Measurements from ENCODE around the gene RHOU. TPM values are rescaled to one million over a fixed set of nuclear protein-coding genes. Genes with fewer than 3 reads are reported as not detected.

RHOU gene
- total and polyA plus RNA-seq, 2 donors: 8.8 to 23.9 TPM

DNA sequence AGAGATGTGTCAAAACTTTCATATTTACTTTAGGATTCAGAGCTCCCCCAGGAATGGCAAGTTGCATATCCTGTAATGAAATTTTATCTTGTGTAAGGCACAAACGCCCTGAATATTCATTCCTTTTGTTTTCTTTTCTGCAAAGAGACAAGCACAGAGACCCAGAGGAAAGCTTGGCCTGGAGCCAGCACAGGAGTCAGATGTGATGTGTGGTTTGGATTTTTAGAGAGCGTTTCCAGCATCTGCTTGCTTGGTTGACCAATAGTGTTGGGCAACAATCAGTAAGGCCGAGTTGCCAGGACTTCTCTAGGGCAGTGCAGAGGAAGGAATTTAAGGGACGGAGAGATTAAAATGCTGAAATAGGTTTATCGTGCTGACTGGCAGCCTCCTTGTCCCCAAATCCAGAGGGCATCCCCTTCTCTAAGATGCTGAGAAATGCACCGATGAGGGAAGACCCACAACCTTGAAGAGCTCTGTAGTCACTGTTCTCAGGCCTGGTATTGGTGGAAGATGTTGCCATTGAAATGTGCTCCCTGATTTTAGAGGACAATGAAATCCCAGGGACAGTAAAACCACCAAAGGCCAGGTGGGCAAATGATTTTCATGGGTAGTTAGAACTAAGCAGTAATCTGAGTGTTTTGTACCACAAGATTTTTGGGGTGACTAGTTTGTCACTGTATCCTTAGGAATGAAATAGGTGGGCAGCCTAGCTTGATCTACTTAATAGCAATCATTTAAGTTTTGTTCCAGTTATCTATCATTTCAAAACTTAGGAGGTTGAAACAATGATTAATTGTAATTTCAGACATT, 37.9 kb upstream of the RHOU start:
- Histone ChIP-seq H3K27ac (ENCODE audit: low read depth in 1 of 2, low read length in 1 of 2) (no peak overlapping the region), H3K4me1 (ENCODE audit: control insufficient read depth in 2 of 2, insufficient read depth in 2 of 2, low read length in 2 of 2) (no peaks in the 10 kb centered on the region), H3K36me3 (ENCODE audit: control insufficient read depth in 2 of 2, insufficient read depth in 2 of 2, low read length in 1 of 2) (no peaks in the 10 kb centered on the region), H3K4me3 (ENCODE audit: low read length in 2 of 2) (no peak overlapping the region), H3K9me3 (ENCODE audit: control insufficient read depth in 2 of 2, insufficient read depth in 1 of 2, low read length in 1 of 2) (no peaks in the 10 kb centered on the region), H3K27me3 (ENCODE audit: control insufficient read depth in 2 of 2, insufficient read depth in 1 of 2, low read length in 1 of 2) (no peaks in the 10 kb centered on the region)
- WGBS: 43% methylated on average over 6 of the region's 6 CpGs
- DNase-seq (ENCODE audit: low read depth in 6 of 9, low spot score in 9 of 9): peak in 2 of 9 donors; percentile 10 to 24

DNA sequence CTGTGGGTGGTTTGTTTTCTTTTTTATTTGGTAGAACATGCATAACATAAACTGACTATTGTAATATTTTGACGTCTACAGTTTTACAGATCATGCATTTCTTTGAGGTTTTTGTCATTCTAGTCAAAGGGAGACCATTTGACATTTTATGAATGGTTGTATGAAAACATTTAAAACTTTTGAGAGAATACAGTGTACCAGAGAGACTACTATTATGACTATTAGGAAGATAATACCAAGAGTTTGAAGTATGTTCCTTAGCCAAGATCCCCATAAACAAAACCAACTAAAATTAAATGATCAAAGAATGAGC, 37.3 kb upstream of the RHOU start:
- H3K4me1 ChIP-seq (ENCODE audit: control insufficient read depth in 2 of 2, insufficient read depth in 2 of 2, low read length in 2 of 2): no peaks in the 10 kb centered on the region
- DNase-seq (ENCODE audit: low read depth in 6 of 9, low spot score in 9 of 9): no peak
- H3K4me3 ChIP-seq (ENCODE audit: low read length in 2 of 2): no peak overlapping the region
- H3K36me3 ChIP-seq (ENCODE audit: control insufficient read depth in 2 of 2, insufficient read depth in 2 of 2, low read length in 1 of 2): no peaks in the 10 kb centered on the region
- no peaks in the 10 kb centered on the region for H3K27me3 ChIP-seq (ENCODE audit: control insufficient read depth in 2 of 2, insufficient read depth in 1 of 2, low read length in 1 of 2)
- 93% methylated on average over 1 of the region's 1 CpG for WGBS
- H3K27ac ChIP-seq (ENCODE audit: low read depth in 1 of 2, low read length in 1 of 2): no peak overlapping the region
- no peaks in the 10 kb centered on the region for H3K9me3 ChIP-seq (ENCODE audit: control insufficient read depth in 2 of 2, insufficient read depth in 1 of 2, low read length in 1 of 2)

DNA sequence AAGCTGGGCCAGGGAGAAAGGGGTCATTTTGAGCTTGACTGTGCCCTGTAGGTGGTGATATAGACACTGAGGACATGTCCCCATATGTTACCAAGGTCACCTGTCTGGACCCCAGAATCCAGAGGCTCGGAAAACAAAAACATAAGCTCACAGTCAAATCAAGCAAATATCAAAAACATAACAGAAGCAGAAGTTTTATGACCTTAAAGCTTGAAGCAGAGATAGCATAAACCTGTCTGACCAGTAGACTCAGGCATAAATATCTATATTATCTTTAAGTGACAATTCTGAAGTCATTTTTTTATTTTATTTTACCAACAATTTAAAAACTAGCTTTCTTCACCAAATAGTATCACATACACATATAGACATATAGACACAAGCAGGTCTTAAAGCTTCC, 32.8 kb upstream of the RHOU start:
- H3K4me1 ChIP-seq (ENCODE audit: control insufficient read depth in 2 of 2, insufficient read depth in 2 of 2, low read length in 2 of 2): no peaks in the 10 kb centered on the region
- no peaks in the 10 kb centered on the region for H3K36me3 ChIP-seq (ENCODE audit: control insufficient read depth in 2 of 2, insufficient read depth in 2 of 2, low read length in 1 of 2)
- DNase-seq (ENCODE audit: low read depth in 6 of 9, low spot score in 9 of 9): no peak
- H3K27me3 ChIP-seq (ENCODE audit: control insufficient read depth in 2 of 2, insufficient read depth in 1 of 2, low read length in 1 of 2): no peaks in the 10 kb centered on the region
- 100% methylated on average over 1 of the region's 1 CpG for WGBS
- no peaks in the 10 kb centered on the region for H3K9me3 ChIP-seq (ENCODE audit: control insufficient read depth in 2 of 2, insufficient read depth in 1 of 2, low read length in 1 of 2)
- no peak overlapping the region for H3K4me3 ChIP-seq (ENCODE audit: low read length in 2 of 2)
- H3K27ac ChIP-seq (ENCODE audit: low read depth in 1 of 2, low read length in 1 of 2): no peak overlapping the region

DNA sequence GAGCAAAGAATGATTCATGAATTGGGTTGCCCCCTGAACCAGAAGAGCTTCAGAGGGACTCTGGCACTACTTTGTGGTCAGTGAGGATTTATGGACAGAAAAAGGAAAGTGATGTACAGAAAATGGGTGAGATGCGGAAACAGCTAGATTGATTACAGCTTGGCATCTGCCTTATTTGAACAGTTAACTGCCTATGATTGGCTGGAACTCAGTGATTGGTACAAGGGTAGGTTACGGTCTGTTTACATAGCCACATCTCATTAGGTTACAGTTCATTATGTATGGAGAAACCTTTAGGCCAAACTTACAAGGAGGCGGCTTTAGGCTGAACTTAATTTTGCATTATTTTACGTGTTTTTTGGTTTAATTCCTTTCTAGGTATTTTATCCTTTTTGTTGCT, 29.0 kb upstream of the RHOU start:
- WGBS: 98% methylated on average over 4 of the region's 4 CpGs
- H3K4me1 ChIP-seq (ENCODE audit: control insufficient read depth in 2 of 2, insufficient read depth in 2 of 2, low read length in 2 of 2): no peaks in the 10 kb centered on the region

DNA sequence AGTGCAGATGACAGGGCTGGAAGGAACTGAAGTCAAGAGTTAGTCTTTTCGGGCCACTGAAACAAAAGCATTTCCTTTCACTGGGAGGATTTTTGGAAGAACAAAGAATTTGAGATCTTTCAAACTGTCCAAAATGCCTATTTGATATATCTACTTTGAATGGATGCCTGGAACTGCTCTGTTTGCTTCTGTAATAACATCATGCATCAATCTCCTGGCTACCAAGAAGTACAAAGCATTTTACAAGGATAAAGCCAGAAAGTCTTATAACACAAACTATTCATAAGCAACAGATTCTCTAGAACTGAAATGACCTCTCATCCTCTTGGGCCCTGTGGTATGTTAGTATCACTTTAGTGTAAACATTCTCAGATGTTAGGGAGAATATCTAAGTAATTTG, 18.2 kb upstream of the RHOU start:
- DNase-seq (ENCODE audit: low read depth in 6 of 9, low spot score in 9 of 9): no peak
- H3K36me3 ChIP-seq (ENCODE audit: control insufficient read depth in 2 of 2, insufficient read depth in 2 of 2, low read length in 1 of 2): no peaks in the 10 kb centered on the region
- WGBS: 95% methylated on average over 1 of the region's 1 CpG
- no peaks in the 10 kb centered on the region for H3K9me3 ChIP-seq (ENCODE audit: control insufficient read depth in 2 of 2, insufficient read depth in 1 of 2, low read length in 1 of 2)
- no peak overlapping the region for H3K27ac ChIP-seq (ENCODE audit: low read depth in 1 of 2, low read length in 1 of 2)
- H3K27me3 ChIP-seq (ENCODE audit: control insufficient read depth in 2 of 2, insufficient read depth in 1 of 2, low read length in 1 of 2): no peaks in the 10 kb centered on the region
- H3K4me1 ChIP-seq (ENCODE audit: control insufficient read depth in 2 of 2, insufficient read depth in 2 of 2, low read length in 2 of 2): no peaks in the 10 kb centered on the region
- H3K4me3 ChIP-seq (ENCODE audit: low read length in 2 of 2): no peak overlapping the region

More for the DNA sequence above, 29.0 kb upstream of the RHOU start:
- no peak overlapping the region for H3K4me3 ChIP-seq (ENCODE audit: low read length in 2 of 2)
- H3K27ac ChIP-seq (ENCODE audit: low read depth in 1 of 2, low read length in 1 of 2): no peak overlapping the region
- H3K27me3 ChIP-seq (ENCODE audit: control insufficient read depth in 2 of 2, insufficient read depth in 1 of 2, low read length in 1 of 2): no peaks in the 10 kb centered on the region
- H3K9me3 ChIP-seq (ENCODE audit: control insufficient read depth in 2 of 2, insufficient read depth in 1 of 2, low read length in 1 of 2): no peaks in the 10 kb centered on the region
- DNase-seq (ENCODE audit: low read depth in 6 of 9, low spot score in 9 of 9): no peak
- no peaks in the 10 kb centered on the region for H3K36me3 ChIP-seq (ENCODE audit: control insufficient read depth in 2 of 2, insufficient read depth in 2 of 2, low read length in 1 of 2)

DNA sequence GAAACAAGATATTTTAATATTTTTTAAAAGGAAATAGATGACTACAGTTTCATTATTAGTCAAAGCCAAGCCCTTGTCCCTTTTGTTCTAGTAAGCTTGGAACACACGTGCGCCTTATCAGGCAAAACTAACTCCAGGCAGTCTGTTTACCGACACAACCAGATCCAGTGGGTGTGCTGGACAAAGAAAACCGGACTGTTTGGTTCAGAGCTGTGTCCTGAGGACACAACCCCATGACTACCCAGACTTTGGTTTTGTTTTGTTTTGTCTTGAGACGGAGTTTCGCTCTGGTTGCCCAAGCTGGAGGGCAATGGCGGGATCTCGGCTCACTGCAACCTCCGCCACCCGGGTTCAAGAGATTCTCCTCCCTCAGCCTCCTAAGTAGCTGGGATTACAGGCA, 13.9 kb upstream of the RHOU start:
- DNase-seq (ENCODE audit: low read depth in 6 of 9, low spot score in 9 of 9): no peak
- H3K27me3 ChIP-seq (ENCODE audit: control insufficient read depth in 2 of 2, insufficient read depth in 1 of 2, low read length in 1 of 2): no peaks in the 10 kb centered on the region
- no peaks in the 10 kb centered on the region for H3K36me3 ChIP-seq (ENCODE audit: control insufficient read depth in 2 of 2, insufficient read depth in 2 of 2, low read length in 1 of 2)
- H3K4me3 ChIP-seq (ENCODE audit: low read length in 2 of 2): no peak overlapping the region
- H3K27ac ChIP-seq (ENCODE audit: low read depth in 1 of 2, low read length in 1 of 2): no peak overlapping the region
- no peaks in the 10 kb centered on the region for H3K9me3 ChIP-seq (ENCODE audit: control insufficient read depth in 2 of 2, insufficient read depth in 1 of 2, low read length in 1 of 2)
- no peaks in the 10 kb centered on the region for H3K4me1 ChIP-seq (ENCODE audit: control insufficient read depth in 2 of 2, insufficient read depth in 2 of 2, low read length in 2 of 2)
- WGBS: 97% methylated on average over 10 of the region's 10 CpGs

DNA sequence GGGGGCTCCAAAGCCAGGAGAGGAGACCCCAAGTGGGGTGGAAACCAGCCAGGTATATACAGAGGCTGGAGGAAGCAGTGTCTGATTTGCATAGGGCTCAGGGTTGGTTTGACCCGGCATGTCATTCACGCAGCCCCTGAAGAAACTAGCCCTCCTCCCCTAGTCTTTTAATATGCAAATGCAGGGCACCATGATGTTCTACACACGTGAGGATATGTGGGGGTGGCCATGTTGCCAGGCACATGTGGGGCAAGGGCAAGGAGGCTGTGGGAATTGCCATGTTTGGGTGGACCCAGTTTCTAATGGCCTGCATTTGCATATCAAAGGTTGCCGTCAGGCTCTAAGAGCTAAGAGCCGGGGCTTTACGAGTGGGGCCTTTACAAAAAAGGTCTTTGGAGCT, 12.0 kb upstream of the RHOU start:
- Histone ChIP-seq H3K36me3 (ENCODE audit: control insufficient read depth in 2 of 2, insufficient read depth in 2 of 2, low read length in 1 of 2) (no peaks in the 10 kb centered on the region), H3K9me3 (ENCODE audit: control insufficient read depth in 2 of 2, insufficient read depth in 1 of 2, low read length in 1 of 2) (no peaks in the 10 kb centered on the region), H3K4me1 (ENCODE audit: control insufficient read depth in 2 of 2, insufficient read depth in 2 of 2, low read length in 2 of 2) (no peaks in the 10 kb centered on the region), H3K27ac (ENCODE audit: low read depth in 1 of 2, low read length in 1 of 2) (no peak overlapping the region), H3K27me3 (ENCODE audit: control insufficient read depth in 2 of 2, insufficient read depth in 1 of 2, low read length in 1 of 2) (no peaks in the 10 kb centered on the region), H3K4me3 (ENCODE audit: low read length in 2 of 2) (no peak overlapping the region)
- WGBS: 95% methylated on average over 6 of the region's 6 CpGs
- no peak for DNase-seq (ENCODE audit: low read depth in 6 of 9, low spot score in 9 of 9)

DNA sequence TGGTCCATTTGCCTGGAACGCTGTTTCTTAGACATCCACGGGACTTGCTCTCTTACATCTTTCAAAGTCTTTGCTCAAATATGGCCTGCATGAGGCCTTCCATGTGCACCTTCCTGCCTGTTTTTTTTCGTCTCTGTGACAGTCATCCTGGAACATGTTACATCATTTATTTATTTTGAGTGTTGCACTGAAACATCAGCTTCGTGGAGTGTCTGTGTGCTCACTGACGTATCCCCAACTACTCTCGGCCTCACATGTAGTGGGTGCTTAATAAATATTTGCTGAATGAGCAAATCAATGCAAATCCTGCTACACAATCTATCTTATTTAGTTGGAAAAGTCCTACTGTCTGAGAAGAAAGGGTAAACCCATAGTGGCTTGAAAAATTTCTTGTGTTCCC, 11.4 kb upstream of the RHOU start:
- Histone ChIP-seq H3K4me1 (ENCODE audit: control insufficient read depth in 2 of 2, insufficient read depth in 2 of 2, low read length in 2 of 2) (no peaks in the 10 kb centered on the region), H3K4me3 (ENCODE audit: low read length in 2 of 2) (no peak overlapping the region), H3K36me3 (ENCODE audit: control insufficient read depth in 2 of 2, insufficient read depth in 2 of 2, low read length in 1 of 2) (no peaks in the 10 kb centered on the region), H3K27ac (ENCODE audit: low read depth in 1 of 2, low read length in 1 of 2) (no peak overlapping the region), H3K9me3 (ENCODE audit: control insufficient read depth in 2 of 2, insufficient read depth in 1 of 2, low read length in 1 of 2) (no peaks in the 10 kb centered on the region), H3K27me3 (ENCODE audit: control insufficient read depth in 2 of 2, insufficient read depth in 1 of 2, low read length in 1 of 2) (no peaks in the 10 kb centered on the region)
- no peak for DNase-seq (ENCODE audit: low read depth in 6 of 9, low spot score in 9 of 9)
- WGBS: 95% methylated on average over 6 of the region's 6 CpGs

DNA sequence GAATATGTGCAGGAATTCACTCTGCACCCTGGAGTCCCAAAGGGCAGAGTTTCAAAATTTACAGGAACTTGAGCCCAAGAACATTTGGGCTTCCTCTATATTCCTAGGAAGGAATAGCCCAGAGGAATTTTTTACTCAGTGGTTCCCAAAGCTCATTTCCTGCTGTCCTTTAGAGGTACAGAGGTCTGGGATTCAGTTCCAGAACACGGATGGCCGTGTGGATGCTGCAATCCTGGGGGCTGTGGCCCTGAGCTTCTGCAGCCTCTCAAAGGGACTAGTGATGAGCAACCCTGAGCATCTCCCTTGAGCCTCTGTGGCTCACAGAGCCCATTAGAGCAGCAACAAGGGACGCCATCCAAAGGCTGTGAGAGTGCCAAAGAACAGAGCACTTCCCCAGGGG, 10.1 kb upstream of the RHOU start:
- Histone ChIP-seq H3K36me3 (ENCODE audit: control insufficient read depth in 2 of 2, insufficient read depth in 2 of 2, low read length in 1 of 2) (no peaks in the 10 kb centered on the region), H3K4me3 (ENCODE audit: low read length in 2 of 2) (no peak overlapping the region), H3K9me3 (ENCODE audit: control insufficient read depth in 2 of 2, insufficient read depth in 1 of 2, low read length in 1 of 2) (no peaks in the 10 kb centered on the region), H3K4me1 (ENCODE audit: control insufficient read depth in 2 of 2, insufficient read depth in 2 of 2, low read length in 2 of 2) (no peaks in the 10 kb centered on the region), H3K27me3 (ENCODE audit: control insufficient read depth in 2 of 2, insufficient read depth in 1 of 2, low read length in 1 of 2) (no peaks in the 10 kb centered on the region), H3K27ac (ENCODE audit: low read depth in 1 of 2, low read length in 1 of 2) (no peak overlapping the region)
- WGBS: 97% methylated on average over 3 of the region's 3 CpGs
- DNase-seq (ENCODE audit: low read depth in 6 of 9, low spot score in 9 of 9): no peak
